Stimulated activated CD8-positive, alpha-beta memory T cell treated with anti-CD3 and anti-CD28 coated beads, Interleukin-4, amount 100 ng/mL, for 24 hours (primary cell): ENCODE data around the gene PAQR7.
"Not testable (repeated sequence)": the region's sequence is repeated elsewhere in the genome, so short reads cannot be mapped to it uniquely, and the experiment has no call there.

Source experiments
- DNase-seq: peaks from one replicate; pipeline ENCODE4 v3.0.0-alpha.2; 2020; ENCODE audit warnings: low read depth

PAQR7 gene

GRCh38 chr1:25844536-25845337, 30.8 kb downstream of the PAQR7 start:
- no peak for DNase-seq

DNA sequence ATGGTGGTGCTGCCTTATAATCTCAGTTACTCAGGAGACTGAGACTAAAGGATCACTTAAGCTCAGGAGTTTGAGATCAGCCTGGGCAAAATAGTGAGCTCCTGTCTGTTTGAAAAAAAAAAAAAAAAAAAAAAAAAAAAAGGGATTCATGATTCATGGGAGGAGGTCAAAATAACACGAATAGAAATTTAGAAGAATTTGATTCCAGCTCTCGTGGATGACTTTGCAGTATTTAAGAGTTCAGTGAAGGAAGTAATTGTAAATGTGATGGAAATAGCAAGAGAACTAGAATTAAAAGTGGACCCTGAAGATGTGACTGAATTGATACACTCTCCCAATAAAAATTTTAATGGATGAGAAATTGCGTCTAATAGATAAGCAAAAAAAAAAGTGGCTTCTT, 32.0 kb downstream of the PAQR7 start:
- DNase-seq = no peak

GRCh38 chr1:25839808-25840207, 35.7 kb downstream of the PAQR7 start:
- not testable (repeated sequence) for DNase-seq

- DNase-seq = no peak
These were observed 38.1 kb downstream of the PAQR7 start for GRCh38 chr1:25837262-25837875.

DNA sequence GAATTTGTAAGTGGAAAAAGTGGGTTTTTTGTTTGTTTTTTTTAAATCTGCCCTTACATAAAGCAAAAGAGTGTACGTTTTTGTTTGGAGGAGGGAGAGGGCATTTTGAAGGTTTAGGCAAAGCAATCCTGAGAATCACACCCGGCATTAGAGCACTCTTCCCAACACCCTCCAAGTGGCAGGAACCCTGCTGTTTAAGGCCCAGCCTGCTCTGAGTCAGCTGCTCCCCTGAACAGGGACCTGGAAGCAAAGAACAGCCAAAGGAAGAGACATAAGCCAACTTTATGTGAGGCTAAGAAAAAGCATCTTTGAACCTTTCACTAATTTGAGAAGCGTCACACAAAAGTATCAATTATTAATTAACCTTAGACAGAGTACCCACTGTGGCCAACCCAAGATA, 38.8 kb downstream of the PAQR7 start:
- DNase-seq = no peak

- no peak for DNase-seq
These were observed 40.6 kb downstream of the PAQR7 start for GRCh38 chr1:25834894-25835293.

DNA sequence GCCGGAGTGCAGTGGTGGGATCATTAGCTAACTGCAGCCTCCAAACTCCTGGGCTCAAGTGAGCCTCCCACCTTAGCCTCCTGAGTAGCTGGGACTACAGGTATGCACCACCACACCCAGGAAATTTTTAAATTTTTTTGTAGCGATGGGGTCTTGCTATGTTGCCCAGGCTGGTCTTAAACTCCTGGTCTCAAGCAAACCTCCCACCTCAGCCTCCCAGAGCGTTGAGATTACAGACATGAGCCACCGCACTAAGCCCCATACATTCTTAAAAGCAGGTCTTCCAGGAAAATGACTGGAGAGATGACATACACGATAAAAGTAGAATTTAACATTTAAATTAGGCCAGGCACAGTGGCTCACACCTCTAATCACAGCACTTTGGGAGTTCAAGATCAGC, 42.4 kb downstream of the PAQR7 start:
- DNase-seq = no peak

- DNase-seq = no peak
These were observed 43.0 kb downstream of the PAQR7 start for GRCh38 chr1:25832336-25833037.

- DNase-seq = no peak
These were observed 43.8 kb downstream of the PAQR7 start for GRCh38 chr1:25831569-25832196.

- no peak for DNase-seq
These were observed 46.5 kb downstream of the PAQR7 start for GRCh38 chr1:25829046-25829445.

GRCh38 chr1:25828491-25828890, 47.0 kb downstream of the PAQR7 start:
- DNase-seq = no peak

GRCh38 chr1:25826571-25826970, 48.9 kb downstream of the PAQR7 start:
- no peak for DNase-seq

DNA sequence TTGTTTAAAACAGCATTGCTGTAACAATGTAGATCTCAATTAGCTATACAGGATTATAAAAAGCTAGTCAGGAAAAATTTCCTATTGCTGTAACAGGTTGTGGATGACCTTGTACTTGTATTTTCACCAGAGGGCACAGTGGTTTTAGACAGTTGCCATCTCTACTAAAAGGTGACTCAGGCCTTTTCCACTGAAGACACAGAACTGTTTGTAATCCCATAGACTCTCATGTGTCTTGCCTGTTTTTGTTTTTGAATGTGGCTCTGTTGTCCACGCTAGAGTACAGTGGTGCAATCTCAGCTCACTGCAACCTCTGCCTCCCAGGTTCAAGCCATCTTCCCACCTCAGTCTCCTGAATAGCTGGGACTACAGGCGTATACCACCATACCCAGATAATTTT, 49.9 kb downstream of the PAQR7 start:
- no peak for DNase-seq

- DNase-seq = no peak
These were observed 53.8 kb downstream of the PAQR7 start for GRCh38 chr1:25821630-25822091.

DNA sequence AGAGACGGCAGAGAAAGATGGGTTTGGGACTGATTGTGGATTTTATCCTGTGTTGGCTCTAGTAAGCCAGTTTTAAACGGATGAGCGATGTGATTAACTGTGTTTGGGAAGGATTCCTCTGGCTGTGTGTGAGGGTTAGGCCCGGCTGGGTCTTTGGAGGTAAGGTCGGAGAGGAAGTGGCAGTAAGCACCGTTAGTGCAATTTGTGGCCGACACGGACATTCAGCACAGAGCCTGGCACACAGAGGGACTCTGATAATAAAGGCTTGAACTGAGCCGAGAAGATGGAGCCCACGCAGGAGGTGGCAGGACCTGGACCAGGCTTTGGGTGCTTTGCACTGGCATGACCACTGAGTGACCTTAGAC, 54.4 kb downstream of the PAQR7 start:
- DNase-seq = no peak

- DNase-seq = peak; percentile 48
These were observed 55.0 kb downstream of the PAQR7 start for GRCh38 chr1:25820247-25821111.

DNA sequence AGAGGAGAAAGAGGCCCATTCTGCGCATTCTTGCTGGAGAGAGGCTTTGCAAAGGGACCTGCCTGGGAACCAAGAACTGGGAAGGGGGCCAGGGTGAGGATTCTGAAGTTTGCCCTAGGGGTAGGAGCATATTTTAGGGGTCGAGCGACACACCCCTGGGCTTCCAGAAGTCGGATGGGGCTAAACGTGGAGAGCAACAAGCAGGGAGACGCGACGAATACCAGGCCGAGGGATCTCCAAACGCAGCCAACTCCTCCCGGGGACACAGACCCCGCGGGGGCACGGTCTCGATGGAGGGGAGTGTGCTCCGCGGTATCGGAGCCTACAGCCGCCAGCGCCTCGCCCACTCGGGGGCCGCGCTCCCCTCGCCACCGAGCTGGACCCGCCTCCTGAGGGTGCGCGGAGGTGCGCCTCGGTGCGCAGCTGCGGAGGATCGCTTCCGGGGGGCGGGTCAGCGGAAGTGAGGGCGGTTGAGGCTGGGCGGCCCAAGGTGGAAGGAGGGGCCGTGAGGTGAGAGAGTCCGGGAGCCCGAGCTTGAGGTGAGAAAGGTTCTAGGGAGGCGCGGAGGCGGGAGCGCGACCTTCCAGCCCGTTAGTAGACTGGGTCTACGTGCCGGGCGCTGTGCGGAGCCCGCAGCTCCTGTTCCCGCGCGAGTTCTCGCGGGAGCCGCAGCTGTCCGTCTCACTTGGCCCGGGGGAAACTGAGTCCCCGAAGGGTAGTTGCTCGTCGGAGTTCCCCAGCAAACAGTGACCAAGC, 55.8 kb downstream of the PAQR7 start, which contains the start of gene MTFR1L:
TSS of gene MTFR1L (plus strand) at position 464 of the 756 bp plus-strand sequence. CDS start 3,151 bp downstream, outside the sequence.
- peak; percentile 94 for DNase-seq

DNA sequence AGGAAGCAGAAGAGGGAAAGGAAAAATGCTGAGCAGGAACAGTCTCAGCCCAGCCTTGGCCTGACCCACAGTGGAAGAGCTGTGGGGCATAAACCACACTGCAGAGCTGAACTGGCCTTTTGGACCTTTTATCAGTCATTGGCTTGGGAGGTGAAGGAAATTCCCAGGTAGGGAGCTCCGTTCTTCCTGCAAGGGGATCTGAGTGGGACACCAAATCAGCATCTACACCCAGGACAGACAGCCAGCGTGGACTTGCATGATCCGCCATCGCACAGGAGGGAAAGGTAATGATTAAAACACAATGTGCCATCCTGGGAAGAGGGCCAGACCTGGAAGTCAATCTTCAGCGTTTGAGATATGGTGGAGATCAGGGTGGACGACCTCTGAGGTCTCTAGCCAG, 56.9 kb downstream of the PAQR7 start:
- DNase-seq = no peak

- DNase-seq = no peak
These were observed 57.5 kb downstream of the PAQR7 start for GRCh38 chr1:25817840-25818501.

DNA sequence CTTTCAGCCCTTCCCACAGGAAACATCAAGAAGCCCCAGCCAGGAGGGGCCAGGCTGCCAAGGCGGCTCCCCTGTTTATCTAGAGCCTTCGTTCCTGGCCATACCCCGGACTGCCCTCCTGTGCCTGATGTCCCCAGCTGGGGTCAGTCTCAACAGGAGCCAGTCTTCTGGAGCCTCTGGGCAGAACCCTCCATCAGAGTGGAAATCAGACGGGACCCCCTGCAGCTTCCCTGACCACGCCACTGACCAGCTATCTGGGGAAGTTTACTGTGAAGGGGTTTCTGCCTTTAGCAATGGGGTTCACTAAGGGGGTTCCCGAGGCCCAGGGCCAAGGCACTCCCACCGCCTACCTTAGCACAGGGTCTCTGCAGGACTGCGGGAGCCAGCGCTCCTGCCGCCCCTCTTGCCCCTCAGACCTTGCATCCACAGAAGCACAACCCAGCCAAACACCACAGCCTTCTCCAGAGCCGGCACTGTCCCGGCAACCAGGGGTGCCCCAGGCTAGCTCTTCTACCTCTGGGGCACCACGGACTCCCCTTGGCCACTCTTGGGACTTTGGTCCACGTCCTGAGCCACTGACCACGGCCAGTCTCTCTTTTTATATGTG, 59.3 kb downstream of the PAQR7 start:
- no peak for DNase-seq
